ENCODE measurements around the gene ABCC11.

DNA sequence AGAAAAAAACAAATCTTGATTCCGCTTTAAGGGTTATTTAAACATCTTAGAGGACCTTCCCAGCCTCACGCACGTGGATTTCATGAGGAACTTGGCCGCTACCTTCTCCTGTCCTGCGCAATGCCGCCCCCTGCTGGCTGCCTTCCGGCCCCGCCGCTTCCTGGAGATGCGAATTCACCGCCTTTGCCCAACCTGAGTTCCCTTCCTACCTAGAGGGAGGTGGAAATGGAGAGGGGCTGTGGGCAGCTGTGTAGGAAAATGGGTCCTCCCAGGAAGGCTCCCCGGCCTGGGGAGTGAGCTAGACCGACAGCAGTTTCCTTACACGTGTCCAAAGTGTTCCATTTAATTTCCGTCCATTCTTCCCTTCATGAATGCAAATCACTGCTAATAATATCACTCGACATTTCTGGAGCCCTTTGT lies 90.5 kb downstream of the ABCC11 start:
- no peak for TF ChIP-seq POLR2A (IDR thresholded peaks at IDR 0.05; ENCODE audit: low read length)
- no peak for TF ChIP-seq GATA1 (IDR thresholded peaks at IDR 0.05; ENCODE audit: low read depth, low read length)

Data from erythroblast (primary cell).